ENCODE measurements around the gene BGLAP.

GRCh38 chr1:156213644-156213966, 28.4 kb upstream of the BGLAP start:
- TF ChIP-seq POLR2AphosphoS5 (IDR thresholded peaks at IDR 0.05; ENCODE audit: low read depth, low read length) (no peak), REST (IDR thresholded peaks at IDR 0.05; ENCODE audit: insufficient read depth in 1 of 2, low read depth in 2 of 2, low read length in 2 of 2) (no peak), TAF1 (IDR thresholded peaks at IDR 0.05; ENCODE audit: borderline replicate concordance, insufficient read depth, low read length) (no peak)
